Cerebellar nuclear complex (tissue), 1 donor: Measurements from ENCODE around the gene CPLX1.
"Not testable (repeated sequence)": the region's sequence is repeated elsewhere in the genome, so short reads cannot be mapped to it uniquely, and the experiment has no call there.

ENCODE experiments used
- DNase-seq, 2 experiments: peaks; one replicate each; lab custom pipeline; 2025; lab: John Stamatoyannopoulos, UW

The CPLX1 gene

DNA sequence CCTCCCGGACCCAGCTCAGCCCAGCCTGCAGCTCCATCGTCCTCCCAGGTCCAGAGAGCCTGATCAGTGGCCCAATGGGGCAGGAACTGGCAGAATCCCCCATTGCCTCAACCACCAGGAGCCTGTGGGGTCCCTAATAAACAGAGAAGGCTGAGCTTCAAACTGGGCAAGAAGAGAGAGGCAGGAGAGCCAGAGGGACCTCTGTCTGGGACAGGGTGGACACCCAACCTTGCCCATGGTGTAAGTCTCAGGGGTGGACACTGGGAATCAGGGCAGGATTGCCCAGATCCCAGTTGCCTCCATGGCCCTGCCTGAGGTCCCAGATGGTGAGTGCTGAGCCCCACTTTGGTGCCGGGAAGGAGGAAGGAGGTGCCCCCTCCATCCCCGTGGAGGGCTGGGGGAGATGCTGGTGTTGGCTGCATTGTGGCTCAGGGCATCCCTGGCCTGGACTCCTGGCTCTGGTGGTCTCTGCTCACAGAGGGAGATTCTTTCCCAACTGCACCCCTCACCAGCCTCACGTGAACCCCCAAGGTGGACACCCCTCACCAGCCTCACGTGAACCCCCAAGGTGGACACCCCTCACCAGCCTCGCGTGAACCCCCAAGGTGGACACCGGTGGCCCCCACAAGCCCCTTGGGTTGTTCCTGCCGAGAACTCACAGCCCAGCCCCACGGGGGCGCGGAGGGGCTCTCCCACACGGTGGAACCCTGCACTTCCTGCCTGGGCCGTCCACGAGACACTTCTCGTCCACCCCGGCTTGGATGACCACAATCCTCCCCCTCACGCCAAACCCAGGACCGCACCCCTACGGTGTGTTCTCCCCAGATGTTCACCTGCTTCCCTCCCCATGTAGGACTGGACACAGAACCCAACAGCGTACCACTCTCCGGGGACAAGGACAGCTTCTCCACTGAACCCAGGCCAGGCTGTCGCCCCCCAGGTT lies 5.4 kb downstream of the CPLX1 start:
- DNase-seq: no peak

DNA sequence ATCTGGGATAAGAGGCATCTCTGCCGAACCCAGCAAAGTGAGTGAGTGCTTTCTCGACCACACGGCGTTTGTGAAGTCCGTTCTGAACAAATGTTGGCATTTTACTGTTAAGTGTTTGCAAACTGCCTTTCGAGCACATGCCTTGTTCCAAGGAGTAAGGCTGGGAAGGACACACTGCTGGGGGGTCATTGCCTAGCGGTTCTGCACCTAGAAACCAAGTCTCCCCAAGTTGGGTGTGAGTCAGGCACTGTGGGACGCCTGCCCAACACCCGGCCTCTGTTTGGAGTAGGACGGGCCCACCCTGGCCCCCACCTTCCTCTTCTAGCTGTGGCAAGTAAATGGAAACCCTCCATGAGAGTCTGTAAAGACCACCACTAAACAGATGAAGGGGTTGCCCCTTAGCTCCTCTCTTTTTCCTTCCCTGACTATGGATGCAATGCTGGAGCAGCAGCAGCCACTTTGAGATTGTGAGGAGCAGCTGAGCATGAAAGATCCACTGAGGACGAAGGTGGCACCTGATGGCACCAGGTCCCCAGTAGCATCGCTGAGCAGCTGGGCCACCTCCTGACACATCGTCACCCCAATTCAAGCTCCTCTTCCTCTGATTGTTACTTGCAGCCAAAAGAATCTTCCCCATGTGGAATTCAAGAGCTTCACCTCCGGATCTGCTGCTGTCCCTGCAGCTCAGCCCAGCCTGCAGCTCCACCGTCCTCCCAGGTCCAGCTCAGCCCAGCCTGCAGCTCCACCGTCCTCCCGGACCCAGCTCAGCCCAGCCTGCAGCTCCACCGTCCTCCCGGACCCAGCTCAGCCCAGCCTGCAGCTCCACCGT lies 6.3 kb downstream of the CPLX1 start:
- no peak for DNase-seq

DNA sequence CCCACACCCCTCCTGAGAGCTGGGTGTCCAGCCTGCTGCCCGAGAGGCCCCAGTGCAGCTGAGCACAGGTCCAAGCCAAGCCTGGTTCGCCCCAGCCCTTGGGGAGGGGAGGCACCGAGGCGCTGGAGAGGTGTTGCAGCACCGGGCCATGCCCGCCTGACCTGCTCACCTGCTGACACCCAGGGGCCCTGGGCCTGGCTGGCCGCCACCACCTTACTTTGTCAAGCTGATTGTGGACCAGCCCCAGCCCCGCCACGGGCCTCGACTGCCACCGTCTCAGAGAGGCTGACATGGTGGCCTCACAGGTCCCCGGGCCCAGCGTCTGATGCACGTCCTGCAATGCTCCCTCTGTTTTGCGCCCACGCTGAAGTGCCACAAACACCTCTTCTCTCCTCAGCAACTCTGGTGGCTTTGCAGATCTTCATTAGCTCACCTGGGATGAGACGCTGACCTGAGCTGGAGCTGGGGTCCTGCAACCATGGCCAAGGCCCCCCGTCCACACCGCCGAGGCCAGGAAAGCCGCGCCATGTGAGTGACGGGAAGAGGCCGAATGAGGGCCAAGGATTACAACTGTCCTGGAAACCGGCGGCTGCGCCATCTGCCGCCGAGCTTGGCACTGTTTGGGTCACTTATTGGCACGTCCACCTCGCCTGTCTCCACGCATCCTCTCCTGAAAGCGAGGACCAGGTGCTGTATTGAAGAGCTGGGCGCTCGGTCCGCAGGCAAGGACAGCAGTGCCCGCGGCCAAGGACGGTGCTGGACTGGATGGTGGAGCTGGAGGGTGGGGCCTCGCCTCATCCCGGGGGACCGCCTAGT lies 7.6 kb downstream of the CPLX1 start:
- DNase-seq: peak; percentile 70 to 80

- DNase-seq: no peak
Observed at GRCh38 chr4:815464-816146, 10.3 kb downstream of the CPLX1 start.

GRCh38 chr4:814312-814850 lies 11.5 kb downstream of the CPLX1 start:
- DNase-seq: no peak

DNA sequence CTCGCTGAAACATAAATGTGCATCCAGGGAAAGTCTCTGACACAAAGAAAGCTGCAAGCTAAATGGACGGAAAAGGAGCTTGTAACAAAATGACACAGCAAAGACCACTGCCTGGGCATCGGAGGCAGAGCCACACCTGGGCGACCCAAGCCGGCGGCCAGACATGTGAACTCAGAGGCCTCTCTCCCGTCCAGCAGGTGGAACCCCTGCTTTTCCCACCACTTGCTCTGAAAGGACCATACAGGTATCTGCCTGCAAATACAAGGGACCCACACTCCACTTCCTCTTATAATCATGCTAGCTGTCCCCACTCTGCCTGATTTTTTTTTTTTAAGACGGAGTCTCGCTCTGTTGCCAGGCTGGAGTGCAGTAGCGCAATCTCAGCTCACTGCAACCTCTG lies 12.0 kb downstream of the CPLX1 start:
- no peak for DNase-seq

- DNase-seq: no peak
Observed at GRCh38 chr4:808860-809570, 16.9 kb downstream of the CPLX1 start.

DNA sequence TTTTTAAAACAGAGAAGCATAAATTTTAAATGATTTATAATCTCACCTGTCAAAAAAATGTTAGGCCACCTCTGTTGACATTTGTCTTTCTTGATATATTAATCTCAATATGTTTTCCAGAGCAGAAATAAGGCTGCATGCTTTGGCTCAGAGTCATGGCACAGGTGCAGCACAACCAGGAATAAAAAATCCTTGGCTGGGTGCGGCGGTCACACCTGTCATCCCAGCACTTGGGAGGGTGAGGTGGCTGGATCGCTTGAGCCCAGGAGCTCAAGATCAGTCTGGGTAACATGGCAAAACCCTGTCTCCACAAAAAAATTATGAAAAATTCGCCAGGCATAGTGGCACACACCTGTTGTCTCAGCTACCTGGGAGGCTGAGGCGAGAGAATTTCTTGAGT lies 18.1 kb downstream of the CPLX1 start:
- no peak for DNase-seq

GRCh38 chr4:806979-807378 lies 18.9 kb downstream of the CPLX1 start:
- not testable (repeated sequence) for DNase-seq

DNA sequence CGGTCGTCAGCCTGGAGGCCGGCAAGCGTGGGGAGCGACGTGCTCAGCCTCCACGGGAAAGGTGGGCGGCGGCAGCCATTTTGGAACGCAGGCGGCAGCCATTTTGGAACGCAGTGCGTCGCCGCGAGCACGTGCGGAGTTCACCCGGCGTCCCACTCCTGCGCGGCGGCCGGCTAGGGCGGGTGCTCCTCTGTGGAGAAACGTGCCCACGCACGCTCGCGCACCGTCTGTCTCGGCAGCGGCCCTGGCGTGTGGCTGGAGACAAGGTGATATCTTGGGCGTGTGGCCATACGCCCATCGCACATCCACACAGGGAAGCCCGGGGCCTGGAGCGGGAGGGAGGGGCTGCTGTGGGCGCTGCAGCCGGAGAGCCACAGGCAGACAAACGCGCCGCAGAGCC lies 21.1 kb downstream of the CPLX1 start:
- DNase-seq: no peak

- DNase-seq: no peak
Observed at GRCh38 chr4:803884-804283, 22.0 kb downstream of the CPLX1 start.

GRCh38 chr4:801436-802124 lies 24.3 kb downstream of the CPLX1 start:
- DNase-seq: no peak

DNA sequence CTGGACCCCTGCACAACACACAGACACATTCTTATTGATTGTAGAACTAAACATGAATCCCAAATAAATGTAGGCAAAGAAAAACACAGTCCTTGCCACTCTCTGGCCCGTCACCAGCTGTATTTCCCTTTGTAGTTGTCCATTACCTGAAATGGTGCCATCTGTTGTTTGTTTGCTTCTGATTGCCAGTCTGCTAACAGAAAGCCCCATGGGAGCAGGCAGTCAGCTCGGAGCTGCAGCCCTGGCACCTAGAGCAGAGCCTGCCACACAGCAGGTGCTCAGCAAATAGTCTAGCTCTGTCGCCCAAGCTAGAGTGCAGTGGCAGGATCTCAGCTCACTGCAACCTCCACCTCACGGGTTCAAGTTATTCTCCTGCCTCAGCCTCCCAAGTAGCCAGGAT lies 28.9 kb downstream of the CPLX1 start:
- DNase-seq: peak; percentile 19 to 29

DNA sequence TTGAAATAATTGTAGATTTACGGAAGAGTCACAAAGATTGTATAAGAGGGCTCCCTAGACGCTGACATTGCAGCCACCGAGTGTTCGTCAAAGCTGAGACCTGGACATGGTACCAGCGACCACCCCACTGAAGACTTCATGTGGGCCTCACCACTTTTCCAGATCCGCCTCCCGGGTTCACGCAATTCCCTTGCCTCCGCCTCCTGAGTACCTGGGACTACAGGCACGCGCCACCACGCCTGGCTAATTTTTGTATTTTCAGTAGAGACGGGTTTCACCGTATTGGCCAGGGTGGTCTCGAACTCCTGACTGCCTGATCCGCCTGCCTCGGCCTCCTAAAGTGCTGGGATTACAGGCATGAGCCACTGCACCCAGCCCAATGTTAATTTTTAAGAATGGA lies 29.7 kb downstream of the CPLX1 start:
- no peak for DNase-seq

DNA sequence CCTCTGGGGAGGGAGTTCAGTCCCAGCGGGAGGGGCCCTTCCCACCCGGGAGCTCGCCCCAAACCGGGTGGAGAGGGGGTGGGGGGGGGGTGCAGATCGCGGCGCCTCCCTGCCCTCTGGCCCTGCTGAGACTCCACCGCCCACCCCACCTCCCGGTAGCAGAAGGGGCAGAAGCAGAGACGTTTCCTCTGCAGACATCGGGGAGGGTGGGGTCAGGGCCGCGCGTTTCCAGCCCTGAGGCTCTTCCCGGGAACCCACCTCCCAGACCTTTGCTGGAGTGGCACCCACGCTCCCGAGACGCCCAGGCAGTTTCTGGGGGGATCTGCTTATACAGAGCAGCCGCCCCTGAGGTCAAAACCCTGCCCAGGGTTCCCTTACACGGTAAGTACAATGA lies 30.2 kb downstream of the CPLX1 start:
- no peak for DNase-seq

GRCh38 chr4:794900-795725 lies 30.8 kb downstream of the CPLX1 start:
- DNase-seq: peak in 1 of 2 experiments; percentile 32

- peak in 1 of 2 experiments; percentile 1 for DNase-seq
Observed at GRCh38 chr4:793941-794621, 31.8 kb downstream of the CPLX1 start.

- DNase-seq: no peak
Observed at GRCh38 chr4:793093-793861, 32.7 kb downstream of the CPLX1 start.
